ENCODE measurements around the gene RMC1.
"Not testable (repeated sequence)": the region's sequence is repeated elsewhere in the genome, so short reads cannot be mapped to it uniquely, and the experiment has no call there.

Gene RMC1

DNA sequence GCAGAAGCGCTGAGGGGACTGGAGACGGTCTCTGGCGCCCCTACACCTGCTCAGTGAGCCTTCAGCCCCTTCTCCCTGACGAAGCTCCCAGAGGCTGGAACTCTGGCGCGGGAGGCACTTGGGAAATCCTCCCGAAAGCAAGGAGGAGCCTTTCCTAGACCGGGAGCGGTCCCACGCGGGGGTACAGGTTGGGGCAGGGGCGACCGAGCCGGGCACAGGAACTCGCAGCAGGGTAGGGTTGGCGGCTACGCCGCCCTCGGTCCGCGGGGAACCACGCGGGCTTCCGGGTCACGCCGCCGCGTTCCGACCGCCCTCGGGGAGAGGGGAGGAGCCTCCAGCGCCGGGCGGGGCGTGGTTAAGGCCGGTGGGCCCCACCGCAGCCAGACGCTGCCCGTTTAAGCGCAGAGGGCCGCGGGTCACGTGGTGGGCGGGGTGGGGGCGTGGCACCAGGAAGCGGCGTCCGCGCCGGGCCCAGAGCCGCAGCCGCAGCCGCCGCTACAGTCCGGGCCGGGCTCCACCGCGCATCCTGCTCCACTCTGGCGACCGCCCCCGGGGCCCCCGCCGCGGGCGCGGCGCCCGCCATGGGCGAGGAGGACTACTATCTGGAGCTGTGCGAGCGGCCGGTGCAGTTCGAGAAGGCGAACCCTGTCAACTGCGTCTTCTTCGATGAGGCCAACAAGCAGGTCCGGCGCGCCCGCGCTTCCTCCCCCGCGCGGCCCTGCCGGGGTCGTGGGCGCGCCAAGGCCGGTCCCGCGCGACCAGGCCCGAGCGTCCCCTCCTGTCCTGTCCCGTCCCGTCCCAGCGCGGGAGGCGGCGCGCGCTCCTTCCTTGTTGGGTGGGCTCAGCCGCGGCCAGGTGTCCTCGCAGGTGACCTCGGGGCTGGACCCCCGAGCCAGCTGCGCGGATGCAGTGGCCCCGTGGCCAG lies at the start of gene RMC1:
Gene RMC1 (plus strand): TSS at position 474 of the 925 bp plus-strand sequence. CDS start 108 bp downstream, at position 582.
- DNase-seq (ENCODE audit: low read depth in 1 of 2, low spot score in 1 of 2), result peak; percentile 97 to 98

DNA sequence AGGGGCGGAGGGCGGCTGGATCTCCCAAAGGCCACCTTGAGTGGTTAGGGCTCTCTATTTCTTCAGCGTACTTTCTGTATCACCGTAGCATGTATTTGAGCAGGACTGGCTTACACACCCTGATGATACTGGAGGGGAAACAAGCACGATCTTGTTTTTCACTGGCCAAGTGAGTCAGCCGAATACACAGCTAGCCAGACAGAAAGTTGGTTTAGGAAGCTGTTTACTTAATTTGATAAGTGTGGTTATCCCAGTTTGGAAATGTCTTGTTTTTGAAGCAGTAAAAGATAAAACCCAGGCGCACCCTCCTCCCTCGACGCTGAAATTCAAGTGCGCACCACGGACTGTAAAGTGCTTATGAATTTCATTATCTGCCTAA lies 49.6 kb upstream of the RMC1 start:
- DNase-seq (ENCODE audit: low read depth in 1 of 2, low spot score in 1 of 2), result no peak

- DNase-seq (ENCODE audit: low read depth in 1 of 2, low spot score in 1 of 2), result no peak
These were observed 46.5 kb upstream of the RMC1 start for GRCh38 chr18:23456835-23457234.

DNA sequence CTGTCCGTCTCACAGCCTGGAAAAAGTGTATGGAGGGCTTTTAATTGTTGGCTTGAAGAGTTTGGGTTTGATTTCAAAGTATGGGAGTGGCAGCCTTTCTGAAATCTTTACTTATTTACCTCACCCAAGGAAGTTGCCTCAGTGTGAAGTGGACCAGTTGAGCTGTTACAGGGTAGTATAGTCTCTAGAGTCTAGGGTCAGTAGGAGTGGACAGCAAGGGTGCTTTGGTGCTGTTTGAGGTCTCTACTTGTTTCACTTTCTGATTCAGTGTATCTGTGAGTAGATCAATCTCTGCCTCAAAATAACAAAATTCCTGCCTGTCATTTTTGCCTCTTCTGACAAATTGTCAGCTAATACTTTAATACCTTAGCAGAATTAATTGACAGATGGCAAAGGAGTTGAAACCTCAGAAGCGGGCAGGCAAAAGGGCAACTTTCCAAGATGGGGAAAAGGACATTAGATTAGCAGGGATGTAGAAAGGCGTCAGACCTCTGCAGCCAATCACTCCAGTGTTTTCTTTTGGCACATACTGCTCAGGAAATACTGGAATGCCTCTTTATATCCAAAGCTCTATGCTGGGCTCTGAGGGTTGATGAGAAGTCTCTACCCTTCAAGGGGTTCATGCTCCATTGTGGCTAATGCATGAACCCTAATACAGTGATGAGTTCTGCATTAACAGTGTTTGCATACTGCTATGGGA lies 44.3 kb upstream of the RMC1 start:
- no peak for DNase-seq (ENCODE audit: low read depth in 1 of 2, low spot score in 1 of 2)

GRCh38 chr18:23459530-23459921 lies 43.8 kb upstream of the RMC1 start:
- DNase-seq (ENCODE audit: low read depth in 1 of 2, low spot score in 1 of 2), result no peak

DNA sequence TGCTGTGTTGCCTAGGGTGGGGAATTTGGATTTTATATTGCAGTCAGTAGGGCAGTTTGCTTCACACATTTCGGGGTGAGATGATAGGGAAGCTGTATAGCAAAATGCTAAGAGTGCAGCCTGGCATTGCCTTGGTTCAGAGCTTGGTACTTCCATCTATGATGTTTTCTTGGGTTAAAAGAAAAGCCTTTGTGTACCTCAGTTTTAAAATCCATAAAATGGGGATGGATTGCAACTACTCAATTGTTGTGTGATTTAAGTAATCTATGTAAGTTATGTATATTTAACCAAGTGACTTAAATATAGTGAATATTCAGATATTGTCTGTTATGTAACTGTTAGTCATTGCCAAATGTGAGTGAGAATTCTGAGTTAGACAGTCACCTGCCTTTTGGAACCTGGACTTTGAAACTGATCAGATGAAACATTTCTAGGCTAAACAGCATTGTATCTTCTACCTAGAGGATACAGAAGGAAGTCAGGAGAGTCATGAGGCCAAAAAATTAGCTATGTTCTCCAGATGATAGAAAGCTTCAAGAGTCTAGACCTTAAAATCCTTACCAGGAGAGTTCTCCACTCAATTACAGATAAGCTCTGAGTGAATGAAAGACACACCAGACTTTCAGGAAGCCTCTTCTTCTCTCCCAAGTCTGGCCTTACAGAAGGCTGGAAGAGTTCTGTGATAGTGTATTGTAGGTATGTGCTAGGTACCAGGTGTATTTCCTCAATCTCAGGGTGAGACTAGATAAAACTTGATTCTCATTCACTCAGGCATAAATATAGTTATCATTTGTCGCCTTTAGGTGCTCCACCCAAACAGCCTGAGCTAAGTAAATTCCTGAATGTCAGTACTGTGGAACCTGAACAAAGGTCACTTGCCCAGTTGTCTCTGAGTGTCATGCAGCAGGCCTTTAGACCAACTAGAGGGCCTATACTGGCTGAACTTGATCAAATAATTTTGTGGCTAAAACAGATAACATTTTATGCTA lies 42.7 kb upstream of the RMC1 start:
- DNase-seq (ENCODE audit: low read depth in 1 of 2, low spot score in 1 of 2), result no peak

- DNase-seq (ENCODE audit: low read depth in 1 of 2, low spot score in 1 of 2), result no peak
These were observed 40.4 kb upstream of the RMC1 start for GRCh38 chr18:23462876-23463275.

DNA sequence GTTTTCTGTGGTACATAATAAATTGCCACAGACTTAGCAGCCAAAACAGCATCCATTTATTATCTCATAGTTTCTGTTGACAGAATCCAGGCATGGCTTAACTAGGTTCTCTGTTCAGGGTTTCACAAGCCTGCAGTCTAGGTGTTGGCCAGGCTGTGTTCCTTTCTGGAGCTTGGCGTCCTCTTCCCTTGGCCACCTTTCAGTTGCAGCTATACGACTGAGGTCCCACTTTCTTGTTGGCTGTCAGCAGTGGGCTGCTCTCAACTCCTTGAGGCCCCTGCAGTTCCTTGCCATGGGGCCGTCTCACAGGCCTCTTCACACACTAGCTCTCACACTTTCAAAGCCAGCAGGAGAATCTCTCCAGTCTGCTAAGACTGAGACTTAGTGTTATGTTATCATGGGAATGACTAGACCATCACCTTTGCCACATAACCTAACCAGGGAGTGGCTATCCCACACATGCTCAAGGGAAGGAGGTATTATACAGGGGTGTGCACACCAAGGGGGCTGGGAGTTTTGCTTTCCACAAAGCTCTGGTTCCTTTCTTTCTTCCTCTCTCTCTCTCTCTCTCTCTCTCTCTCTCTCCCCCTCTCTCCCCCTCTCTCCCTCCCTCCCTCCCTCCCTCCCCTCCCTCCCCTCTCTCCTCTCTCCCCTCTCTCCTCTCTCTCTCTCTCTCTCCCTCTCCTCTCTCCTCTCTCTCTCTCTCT lies 34.4 kb upstream of the RMC1 start:
- no peak for DNase-seq (ENCODE audit: low read depth in 1 of 2, low spot score in 1 of 2)

DNA sequence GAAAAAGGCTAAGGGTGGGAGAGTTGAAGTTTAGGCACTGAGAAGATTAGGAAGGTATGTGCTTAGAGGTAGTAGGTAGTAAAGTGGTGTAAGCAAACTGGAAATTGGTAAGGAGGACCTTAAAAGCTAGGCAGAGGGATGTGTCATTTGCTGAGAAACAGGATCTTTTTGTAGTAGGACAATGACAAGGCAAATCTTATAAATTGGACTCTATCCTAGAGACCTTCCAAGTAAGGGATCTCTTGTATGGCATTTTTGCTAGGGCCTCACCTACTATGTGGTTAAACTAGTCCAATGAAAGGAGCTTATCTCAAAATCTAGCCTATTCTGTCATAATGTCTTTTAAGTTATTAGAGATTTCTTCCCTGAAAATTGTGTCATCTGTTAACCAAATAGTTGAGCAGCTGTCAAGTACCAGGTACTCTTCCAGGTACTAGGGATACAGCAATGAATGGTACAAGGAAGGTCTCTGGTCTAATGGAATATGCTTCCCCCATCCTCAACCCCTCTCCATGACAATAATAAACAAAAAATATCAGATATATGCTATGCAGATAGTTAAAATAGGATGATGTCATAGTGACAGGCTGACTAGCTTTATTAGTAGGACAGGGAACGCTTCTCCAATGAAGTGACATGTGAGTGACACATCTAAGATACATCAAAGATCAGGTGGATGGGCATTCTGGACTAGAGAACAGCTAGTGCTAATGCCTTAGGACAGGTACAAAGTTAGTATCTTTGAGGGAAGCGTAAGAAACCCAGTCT lies 32.5 kb upstream of the RMC1 start:
- no peak for DNase-seq (ENCODE audit: low read depth in 1 of 2, low spot score in 1 of 2)

GRCh38 chr18:23471486-23471885 lies 31.8 kb upstream of the RMC1 start:
- no peak for DNase-seq (ENCODE audit: low read depth in 1 of 2, low spot score in 1 of 2)

DNA sequence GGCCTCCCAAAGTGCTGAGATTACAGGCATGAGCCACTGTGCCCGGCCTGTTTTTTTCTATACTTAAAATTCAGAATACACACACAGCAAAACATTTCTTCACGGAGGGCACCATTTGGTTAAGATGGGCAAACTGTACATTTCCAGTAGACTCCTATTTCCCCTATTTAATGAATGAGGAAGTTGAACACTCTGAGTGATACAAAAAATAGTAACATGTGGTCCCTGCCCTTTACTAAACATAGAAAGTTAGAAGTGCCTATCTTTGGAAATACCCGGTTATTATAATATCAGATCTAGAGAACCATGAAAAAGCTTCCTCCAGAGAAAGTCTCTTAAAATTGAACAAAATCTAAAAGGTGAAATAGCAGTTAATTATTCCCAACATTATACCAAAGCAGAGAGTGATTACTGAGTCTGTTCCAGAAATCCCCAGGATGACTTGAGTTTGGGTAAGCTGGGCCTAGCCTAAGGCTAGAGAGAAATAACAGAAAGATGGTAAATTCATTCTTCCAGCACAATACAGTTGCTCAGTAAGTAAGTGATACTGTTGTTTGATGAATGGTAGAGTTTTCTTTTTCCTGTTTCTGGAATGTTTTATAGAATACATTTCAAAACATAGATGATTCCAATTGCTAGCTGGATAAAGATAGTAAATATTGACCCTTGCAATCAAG lies 23.3 kb upstream of the RMC1 start:
- DNase-seq (ENCODE audit: low read depth in 1 of 2, low spot score in 1 of 2), result no peak

GRCh38 chr18:23484561-23485182 lies 18.6 kb upstream of the RMC1 start:
- DNase-seq (ENCODE audit: low read depth in 1 of 2, low spot score in 1 of 2), result no peak

- DNase-seq (ENCODE audit: low read depth in 1 of 2, low spot score in 1 of 2), result no peak
These were observed 17.9 kb upstream of the RMC1 start for GRCh38 chr18:23485386-23485785.

- no peak for DNase-seq (ENCODE audit: low read depth in 1 of 2, low spot score in 1 of 2)
These were observed 15.4 kb upstream of the RMC1 start for GRCh38 chr18:23487738-23488570.

DNA sequence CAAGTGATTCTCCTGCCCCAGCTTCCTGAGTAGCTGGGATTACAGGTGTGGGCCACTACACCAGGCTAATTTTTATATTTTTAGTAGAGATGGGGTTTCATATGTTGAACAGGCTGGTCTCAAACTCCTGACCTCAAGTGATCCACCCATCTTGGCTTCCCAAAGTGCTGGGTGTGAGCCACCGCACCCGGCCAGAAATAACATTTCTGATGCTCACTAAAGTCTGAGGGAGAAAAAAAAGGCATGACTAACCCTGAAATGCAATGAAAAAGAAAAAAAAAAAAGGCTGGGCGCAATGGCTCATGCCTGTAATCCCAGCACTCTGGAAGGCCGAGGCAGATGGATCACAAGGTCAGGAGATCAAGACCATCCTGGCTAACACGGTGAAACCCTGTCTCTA lies 13.7 kb upstream of the RMC1 start:
- DNase-seq (ENCODE audit: low read depth in 1 of 2, low spot score in 1 of 2), result not testable (repeated sequence)

GRCh38 chr18:23493654-23494053 lies 9.7 kb upstream of the RMC1 start:
- DNase-seq (ENCODE audit: low read depth in 1 of 2, low spot score in 1 of 2), result no peak

GRCh38 chr18:23494992-23495391 lies 8.3 kb upstream of the RMC1 start:
- no peak for DNase-seq (ENCODE audit: low read depth in 1 of 2, low spot score in 1 of 2)
